AG08395 (cell line): ENCODE results near the gene PER2.
"Not testable (repeated sequence)": the region's sequence is repeated elsewhere in the genome, so short reads cannot be mapped to it uniquely, and the experiment has no call there.

Source experiments
- DNase-seq: peaks from one replicate; pipeline ENCODE4 v3.0.0; 2012; ENCODE audit warnings: mixed read lengths, low spot score

PER2 gene, protein sequence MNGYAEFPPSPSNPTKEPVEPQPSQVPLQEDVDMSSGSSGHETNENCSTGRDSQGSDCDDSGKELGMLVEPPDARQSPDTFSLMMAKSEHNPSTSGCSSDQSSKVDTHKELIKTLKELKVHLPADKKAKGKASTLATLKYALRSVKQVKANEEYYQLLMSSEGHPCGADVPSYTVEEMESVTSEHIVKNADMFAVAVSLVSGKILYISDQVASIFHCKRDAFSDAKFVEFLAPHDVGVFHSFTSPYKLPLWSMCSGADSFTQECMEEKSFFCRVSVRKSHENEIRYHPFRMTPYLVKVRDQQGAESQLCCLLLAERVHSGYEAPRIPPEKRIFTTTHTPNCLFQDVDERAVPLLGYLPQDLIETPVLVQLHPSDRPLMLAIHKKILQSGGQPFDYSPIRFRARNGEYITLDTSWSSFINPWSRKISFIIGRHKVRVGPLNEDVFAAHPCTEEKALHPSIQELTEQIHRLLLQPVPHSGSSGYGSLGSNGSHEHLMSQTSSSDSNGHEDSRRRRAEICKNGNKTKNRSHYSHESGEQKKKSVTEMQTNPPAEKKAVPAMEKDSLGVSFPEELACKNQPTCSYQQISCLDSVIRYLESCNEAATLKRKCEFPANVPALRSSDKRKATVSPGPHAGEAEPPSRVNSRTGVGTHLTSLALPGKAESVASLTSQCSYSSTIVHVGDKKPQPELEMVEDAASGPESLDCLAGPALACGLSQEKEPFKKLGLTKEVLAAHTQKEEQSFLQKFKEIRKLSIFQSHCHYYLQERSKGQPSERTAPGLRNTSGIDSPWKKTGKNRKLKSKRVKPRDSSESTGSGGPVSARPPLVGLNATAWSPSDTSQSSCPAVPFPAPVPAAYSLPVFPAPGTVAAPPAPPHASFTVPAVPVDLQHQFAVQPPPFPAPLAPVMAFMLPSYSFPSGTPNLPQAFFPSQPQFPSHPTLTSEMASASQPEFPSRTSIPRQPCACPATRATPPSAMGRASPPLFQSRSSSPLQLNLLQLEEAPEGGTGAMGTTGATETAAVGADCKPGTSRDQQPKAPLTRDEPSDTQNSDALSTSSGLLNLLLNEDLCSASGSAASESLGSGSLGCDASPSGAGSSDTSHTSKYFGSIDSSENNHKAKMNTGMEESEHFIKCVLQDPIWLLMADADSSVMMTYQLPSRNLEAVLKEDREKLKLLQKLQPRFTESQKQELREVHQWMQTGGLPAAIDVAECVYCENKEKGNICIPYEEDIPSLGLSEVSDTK (N-terminal part only)

DNA sequence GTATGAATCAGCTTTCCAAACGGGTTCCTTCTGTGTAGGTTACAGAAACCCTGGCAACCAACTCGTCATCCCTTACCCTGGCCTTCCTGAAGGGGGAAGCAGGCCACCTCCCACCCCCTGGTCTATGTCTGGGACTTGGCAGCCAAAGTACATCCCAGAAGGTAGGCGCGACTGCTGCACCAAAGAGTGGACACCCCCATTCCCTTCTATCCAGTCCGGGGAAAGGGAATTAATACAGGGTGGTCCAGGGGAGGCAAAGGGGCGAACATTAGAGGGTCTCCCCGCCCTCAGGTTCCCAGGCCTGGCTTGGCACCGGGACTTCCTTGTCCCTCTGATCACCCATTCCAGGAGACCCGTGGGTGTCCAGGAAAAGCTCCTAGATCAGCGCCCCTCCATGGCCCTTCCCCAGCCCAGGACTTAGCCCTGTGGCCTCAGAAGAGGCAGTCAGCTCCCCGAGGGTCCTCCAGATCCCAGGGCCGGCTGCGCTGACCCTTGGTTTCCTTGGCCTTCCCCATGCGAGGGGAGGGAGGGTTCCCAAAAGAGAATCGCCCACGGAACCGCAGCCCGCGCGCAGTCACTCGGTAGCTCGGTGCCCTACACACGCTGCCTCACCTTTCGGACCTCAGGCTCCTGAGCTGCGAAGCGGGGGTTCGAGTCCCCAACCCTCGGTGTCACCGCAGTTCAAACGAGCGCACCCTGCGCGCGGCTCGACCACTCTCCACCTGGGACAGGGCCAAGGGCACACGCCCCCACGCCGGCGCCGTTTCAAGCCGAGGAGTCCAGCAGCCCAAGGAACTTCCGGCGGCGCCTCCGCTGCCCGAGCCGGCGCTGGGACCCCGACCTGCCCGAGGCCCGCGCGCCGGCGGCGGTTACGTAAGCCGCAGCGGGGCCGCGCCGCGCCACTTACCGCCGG, at the start of gene PER2:
Gene PER2, minus strand, starts transcription at position 874 of the 913 bp plus-strand sequence. CDS start 10,674 bp downstream, outside the sequence.
- DNase-seq, result peak; percentile 82

DNA sequence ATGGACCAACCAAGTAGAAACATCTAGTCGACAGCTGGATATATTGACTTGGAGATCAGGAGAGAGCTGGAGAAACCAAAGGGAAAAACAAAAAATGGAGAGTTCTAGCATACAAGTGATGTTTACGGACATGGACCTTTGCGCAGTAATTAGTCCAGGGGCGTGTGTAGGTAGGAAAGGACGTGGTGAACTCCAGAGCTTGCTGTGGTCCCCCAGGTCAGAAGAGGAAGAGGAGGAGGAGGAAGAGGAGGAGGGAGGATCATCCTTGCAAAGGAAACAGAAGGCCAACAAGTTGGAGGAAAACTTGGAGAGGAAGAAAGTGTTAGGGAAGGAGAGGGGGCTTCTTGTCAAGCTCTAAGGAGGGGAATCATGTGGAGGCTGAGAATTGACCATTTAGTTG, 49.4 kb upstream of the PER2 start:
- DNase-seq, result no peak

DNA sequence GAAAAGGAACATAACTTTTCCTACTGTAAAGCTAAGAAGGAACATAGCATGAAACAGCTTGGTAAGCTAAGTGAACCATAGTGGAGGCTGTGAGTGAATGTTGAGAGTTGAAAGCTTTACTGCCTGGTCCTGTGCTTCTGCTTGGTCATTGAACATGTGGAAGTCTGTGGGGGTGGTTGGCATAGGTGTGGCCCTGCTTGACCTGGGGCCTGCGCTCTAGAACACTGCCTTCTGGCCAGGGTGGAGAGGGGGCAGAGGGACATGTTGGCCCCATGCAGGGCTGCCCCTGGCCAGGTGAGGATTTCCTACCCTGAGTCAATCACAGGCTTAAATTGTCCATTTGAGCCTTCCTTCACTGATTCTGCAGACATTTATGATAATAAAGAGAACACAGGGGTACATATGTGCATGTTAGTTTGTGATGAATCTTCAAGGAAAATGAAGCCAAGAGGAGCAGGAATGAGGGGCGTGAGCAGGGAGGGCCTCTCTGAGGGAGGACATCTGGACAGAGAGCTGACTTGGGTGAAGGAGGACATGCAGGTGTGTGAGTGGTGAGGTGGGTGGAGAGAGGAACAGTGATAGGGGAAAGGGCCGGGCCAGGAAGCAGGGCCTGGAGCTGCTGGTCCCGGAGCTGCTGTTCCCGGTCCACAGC, 48.5 kb upstream of the PER2 start:
- no peak for DNase-seq

DNA sequence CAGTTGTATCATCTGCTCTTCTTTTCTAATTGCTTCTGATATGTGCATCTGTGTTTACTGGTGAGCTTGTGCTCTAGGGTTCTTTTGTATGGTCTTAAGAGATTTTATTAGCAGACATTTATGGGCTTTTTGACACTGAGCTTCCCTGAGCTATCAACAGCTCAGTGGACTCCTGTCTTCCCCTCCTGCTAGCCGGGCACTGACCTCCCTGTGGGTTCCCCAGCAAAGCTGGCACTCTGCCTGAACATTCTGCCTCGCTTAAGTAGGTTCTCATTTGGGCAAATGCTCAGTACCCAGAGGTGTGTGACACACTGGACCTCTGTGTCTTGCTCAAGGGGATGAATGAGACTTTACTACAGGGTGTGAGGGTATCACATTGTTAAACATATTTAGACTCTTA, 47.7 kb upstream of the PER2 start:
- no peak for DNase-seq

DNA sequence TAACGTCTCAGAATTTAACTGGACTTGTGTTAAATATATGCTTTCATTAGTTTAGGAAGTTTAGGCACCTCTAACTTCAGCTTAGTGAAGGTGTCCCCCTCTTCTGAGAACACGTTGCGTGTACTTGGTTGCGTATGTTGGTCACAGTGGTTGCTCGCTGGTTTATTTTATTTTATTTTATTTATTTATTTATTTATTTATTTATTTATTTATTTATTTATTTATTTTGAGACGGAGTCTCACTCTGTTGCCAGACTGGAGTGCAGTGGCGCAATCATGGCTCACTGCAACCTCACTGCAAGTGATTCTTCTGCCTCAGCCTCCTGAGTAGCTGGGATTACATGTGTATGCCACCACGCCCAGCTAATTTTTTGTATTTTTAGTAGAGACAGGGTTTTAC, 47.2 kb upstream of the PER2 start:
- DNase-seq, result not testable (repeated sequence)

DNA sequence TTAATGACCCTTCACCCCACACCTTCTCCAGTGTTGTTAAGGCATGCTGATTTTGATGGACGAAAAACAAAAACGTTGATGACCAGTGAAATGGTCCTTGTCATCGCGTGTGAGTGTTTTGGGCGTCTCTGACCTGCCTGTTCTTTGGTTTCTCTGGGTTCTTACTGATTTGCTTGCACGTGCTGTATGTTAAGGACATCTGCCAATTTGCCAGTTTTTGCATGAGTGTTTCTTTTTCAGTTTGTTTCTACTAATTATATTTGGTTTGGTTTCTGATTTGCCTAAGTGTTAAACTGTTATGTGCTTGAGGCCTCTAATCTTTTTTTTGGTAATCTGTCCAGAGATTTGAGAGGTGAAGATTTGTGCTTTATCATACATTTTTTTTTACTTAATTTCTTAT, 46.5 kb upstream of the PER2 start:
- DNase-seq, result no peak

DNA sequence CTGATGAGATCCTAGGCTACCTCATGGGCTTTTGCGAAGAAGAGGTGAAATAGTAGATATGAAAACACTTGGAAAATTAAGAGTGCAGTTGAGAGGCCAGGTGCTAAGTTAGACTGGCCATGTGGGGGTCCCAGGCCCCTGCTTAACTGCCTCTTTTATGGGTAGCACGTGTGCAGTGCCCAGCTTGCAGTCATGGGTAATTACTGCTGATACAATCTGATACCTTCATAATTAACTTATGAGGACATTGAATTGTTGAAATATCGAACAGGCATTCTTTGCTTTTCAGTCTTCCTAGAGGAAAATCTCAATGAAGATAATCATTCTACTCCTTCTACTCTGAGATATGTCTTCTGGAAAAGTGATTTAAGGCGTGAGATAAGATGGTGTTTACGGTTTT, 43.5 kb upstream of the PER2 start:
- DNase-seq, result no peak

DNA sequence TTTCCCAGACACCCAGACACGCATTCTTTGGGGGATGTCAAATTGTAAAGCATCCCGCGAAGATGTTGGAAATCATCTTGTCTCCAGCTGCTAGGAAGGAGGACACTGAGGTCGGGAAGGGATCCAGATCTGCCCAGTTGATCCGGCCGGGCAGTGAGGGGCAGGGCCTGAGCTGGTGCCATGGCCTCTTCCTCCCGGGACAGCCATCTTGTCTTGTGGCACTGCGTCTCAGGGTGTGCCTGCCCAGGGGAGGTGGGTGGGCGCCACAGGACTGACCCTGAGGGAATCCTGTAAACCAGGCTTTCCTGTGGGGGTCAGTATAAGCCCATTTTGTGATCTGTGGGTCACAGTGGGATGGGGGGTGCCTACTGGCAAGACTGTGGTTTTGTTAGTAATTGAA, 42.0 kb upstream of the PER2 start:
- no peak for DNase-seq

DNA sequence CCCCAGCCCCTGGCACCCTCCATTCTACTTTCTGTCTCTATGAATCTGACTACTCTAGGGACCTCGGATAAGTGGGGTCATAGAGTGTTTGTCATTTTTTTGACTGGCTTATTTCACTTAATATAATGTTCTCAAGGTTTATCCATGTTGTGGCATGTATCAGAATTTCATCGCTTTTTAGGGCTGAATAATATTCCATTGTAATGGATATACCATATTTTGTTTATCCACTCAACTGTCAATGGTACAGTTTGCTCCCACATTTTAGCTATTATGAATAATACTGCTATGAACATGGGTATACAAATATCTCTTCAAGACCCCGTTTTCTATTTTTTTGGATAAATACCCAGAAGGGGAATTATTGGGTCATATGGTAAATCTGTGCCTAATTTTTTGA, 39.3 kb upstream of the PER2 start:
- no peak for DNase-seq

DNA sequence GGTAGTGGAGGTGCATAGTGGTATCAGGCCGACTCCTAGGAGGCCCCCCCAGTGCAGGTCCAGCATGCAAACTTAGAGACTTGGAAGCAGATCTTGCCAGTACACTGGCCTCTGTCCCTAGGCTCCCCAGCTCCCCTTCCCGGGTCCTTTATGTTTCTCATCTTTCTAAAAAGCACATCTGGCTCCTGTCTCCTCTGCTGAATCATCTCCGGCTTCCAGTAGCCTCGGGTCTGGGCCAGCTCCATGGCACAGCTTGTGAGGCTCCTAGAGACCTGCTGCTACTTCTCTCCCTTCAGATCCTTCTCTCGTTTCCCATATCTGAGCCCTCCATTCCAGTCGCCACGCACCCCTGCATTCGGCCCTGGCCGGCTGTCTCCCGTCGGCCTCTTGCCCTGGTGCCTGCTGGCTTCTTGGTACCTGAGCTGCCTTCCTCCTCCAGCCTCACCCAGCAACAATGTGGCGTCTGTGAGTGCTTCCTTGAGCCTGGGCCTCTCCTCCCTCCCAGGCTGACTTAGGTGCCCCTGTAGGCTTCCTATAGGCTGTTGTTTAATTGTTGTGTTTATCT, 38.5 kb upstream of the PER2 start:
- peak; percentile 65 for DNase-seq

DNA sequence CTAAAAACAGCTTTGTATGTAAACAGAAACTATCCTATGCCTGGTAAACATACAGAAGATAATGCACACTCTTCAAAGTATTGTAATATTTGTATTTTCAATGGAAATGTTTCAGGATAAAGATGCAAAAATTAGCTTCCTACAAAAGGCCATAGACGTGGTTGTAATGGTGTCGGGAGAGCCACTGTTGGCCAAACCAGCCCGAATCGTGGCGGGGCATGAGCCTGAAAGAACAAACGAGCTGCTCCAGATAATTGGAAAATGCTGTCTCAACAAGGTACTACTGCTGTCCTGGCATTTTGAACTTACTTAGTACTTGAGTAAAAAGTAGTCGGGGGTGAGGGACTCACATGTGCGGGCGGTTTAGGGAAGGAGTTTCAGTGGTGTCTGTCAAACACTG, 37.3 kb upstream of the PER2 start:
- DNase-seq, result no peak

DNA sequence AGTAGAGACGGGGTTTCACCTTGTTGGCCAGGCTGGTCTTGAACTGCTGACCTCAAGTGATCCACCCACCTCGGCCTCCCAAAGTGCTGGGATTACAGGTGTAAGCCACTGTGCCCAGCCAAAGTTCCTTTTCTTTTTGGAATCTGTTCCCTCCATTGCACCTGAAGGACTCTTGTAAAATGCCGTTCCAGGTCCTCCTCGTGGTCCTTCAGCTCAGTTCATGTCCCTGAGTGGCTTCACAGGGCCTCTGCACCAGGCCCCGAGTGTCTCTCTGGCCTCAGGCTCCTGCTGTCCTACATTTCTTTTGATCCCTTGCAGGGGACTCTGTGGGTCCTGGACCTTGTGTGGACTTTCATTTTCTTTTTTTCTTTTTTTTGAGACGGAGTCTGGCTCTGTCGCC, 35.8 kb upstream of the PER2 start:
- not testable (repeated sequence) for DNase-seq

DNA sequence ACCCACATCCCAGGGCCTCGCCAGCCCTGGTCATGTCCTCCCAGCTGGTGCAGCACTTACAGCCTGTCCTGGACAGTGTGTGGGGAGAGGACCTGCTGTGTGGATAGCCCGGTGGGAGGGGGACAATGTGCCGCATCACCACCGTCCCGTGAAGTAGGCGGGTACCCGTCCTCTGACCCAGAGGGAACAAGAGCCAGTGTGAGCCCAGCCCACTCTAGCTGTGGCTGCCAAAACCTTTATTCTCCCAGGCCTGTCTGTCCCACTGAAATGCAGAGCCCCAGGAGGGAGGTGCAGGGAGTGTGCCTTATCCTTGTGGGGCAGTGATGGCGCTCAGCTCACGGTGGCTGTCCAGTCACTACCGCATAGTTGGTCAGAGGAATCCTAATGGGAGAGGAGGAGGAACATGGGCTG, 33.6 kb upstream of the PER2 start:
- DNase-seq, result no peak

DNA sequence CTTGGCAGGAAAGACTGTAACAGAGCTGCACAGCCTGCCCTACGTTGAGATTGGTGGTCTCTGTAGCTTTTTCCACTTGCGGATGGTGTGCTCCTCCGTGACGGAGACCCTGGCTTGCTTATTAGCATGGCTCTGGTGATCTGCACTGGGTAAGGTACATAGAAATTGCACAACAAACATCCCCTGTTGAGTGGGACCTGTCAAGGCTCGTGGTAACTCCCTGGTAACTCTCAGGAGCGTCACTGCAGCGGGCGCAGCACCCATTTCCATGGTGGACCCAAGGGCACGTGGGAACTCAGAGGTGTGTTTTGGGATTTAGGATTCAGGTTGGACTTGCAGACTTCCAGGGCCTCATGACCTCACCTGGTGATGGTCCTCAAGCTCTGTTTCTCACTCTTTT, 33.1 kb upstream of the PER2 start:
- DNase-seq, result no peak

DNA sequence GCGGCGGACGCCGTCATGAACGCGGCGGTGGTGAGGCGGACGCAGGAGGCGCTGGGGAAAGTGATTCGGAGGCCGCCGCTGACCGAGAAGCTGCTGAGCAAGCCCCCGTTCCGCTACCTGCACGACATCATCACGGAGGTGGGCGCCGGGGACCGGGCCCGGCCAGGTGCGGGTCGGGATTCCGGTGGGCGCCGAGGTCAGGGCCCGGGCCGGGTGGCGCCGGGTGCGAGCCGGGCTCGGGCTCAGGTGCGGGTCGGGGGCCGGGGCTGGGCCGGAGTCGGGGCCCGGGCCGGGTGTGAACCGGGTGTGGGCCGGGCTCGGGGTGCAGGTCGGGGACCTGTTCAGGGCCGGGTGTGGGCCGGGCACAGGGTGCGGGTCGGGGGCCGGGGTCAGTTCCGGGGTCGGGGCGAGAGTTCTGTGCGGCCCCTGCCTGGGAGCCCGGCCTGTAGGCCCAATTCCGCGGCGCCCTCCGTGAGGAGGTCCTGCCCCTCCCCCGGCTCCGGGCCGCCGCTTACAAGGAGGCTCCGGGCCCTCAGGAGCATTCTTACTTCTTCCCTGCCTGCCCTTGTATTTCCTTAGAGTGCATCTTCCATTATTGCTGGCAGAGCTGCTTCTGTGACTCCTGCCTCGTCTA, 32.4 kb upstream of the PER2 start:
- DNase-seq, result peak; percentile 26

DNA sequence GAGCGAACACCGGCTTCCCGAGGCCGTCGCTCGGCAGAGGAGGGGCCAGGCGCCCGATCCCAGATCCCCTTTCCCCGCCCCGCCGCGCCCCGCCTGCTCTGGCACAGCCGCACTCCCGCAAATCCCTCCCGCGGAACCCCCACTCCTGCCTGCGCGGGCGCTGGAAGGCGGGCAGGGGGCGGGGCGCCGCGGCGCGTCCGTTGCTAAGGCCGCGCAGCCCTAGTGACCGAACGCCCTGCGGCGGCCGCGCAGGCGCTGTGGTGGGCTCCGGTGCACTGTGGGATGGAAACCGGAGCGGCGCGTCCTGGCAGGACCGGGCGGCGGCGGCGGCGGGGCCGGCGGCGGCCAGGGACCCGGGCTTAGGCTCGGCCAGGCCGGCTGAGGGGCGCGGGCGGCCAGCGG, 31.8 kb upstream of the PER2 start, which contains the start of gene TRAF3IP1:
Gene TRAF3IP1, plus strand, starts transcription at position 273 of the 402 bp plus-strand sequence. CDS start 145 bp downstream, outside the sequence.
- peak; percentile 100 for DNase-seq

DNA sequence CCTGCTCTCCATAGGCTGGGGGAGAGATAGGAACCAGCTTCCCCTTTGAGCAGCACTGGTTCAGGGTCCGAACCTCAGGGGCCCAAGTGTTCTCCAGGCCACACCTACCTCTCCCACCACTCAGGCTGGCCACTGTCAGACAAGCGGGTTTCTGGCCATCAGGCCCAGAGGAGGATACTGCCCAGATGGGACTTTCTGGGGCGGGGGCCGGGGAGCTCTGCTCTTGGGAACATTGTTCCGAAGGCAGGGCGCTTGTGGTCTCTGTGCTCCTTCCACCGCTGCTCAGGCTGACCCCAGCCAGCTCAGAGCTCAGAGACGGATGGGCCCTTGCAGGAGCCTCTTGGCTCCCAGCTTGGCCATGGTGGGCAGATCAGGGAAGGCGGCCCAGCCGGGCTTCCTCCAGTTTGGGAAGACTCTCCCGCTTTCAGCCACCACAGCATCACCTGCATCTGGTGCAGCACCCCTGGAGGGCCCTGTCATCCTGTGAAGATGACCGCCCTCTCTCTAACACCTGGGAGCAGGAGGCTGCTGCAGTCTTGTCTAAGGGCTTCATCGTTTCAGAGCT, 26.7 kb upstream of the PER2 start:
- DNase-seq, result no peak

DNA sequence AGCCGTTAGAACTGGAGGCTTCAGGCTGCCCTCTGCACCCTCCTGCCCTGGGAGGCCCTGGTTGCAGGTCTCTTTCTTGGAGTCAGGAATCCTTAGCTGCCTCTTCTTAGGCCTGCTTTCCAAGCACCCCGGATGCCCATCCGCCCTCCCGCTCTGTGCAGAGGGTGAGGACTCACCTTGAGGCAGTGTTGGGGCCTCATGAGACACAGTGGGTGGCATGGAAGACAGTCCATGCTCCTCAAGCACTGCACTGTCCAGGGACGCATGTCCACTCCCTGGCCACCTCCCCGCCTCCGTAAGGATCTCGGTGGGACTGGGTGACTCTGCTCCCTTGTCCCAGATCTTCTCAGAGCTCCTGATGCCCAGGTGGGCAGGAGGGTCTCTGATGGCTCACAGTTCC, 26.2 kb upstream of the PER2 start:
- no peak for DNase-seq

DNA sequence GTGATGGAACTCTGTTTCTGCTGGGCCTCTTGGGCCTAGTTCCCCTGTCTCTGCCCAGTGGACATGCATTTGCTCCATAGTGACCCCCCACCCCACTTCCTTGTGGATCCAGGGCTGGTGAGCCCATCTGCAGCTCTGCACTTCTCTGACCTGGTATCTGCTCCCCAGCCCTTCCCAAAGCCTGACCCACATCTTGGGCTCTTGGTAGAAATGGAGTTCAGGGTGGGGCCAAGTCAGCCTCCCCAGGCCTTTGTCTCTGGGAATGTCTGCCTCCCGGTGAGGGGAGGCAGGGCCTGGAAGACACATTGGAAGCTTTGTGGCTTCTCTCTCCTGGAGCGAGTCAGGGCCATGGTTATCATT, 25.6 kb upstream of the PER2 start:
- DNase-seq, result no peak
